Heart left ventricle (tissue), 16 donors: Measurements from ENCODE around the gene ABHD17C. TPM values are rescaled to one million over a fixed set of nuclear protein-coding genes. Genes with fewer than 3 reads are reported as not detected.

Source experiments
- ATAC-seq, 4 donors: fragments of 200-7000 bp; cut with Tn5 transposase; one replicate each; pipeline ENCODE4 v1.9.1; 2020 to 2022; ENCODE audit warnings: moderate library complexity in 4 of 4, mild to moderate bottlenecking in 3 of 4, moderate number of reproducible peaks in 1 of 4
- DNase-seq, 5 donors: peaks; one replicate each; pipeline ENCODE4 v3.0.0-alpha.2; 2020
- H3K27ac ChIP-seq, 12 donors: fragments of 200-600 bp; sonication (generic) in 4 of 12; one replicate each; pipeline versions ENCODE4 v1.5.0 to v1.8.0; 2016 to 2022; ENCODE audit warnings: mild to moderate bottlenecking in 2 of 12
- H3K27me3 ChIP-seq, 9 donors: fragments of 200-600 bp; sonication (generic) in 2 of 9; one replicate each; pipeline versions ENCODE4 v1.5.1 to v1.8.0; 2016 to 2022; ENCODE audit warnings: mild to moderate bottlenecking in 3 of 9
- H3K36me3 ChIP-seq, 9 donors: fragments of 200-600 bp; sonication (generic) in 2 of 9; one replicate each; pipeline versions ENCODE4 v1.5.0 to v1.8.0; 2018 to 2022; ENCODE audit warnings: mild to moderate bottlenecking in 2 of 9
- H3K4me1 ChIP-seq, 12 donors: fragments of 200-600 bp; sonication (generic) in 4 of 12; one replicate each; pipeline versions ENCODE4 v1.5.0 to v1.8.0; 2016 to 2022; ENCODE audit warnings: mild to moderate bottlenecking in 3 of 12
- H3K4me3 ChIP-seq, 12 donors: fragments of 200-600 bp; sonication (generic) in 4 of 12; one replicate each; pipeline versions ENCODE4 v1.5.0 to v1.8.0; 2017 to 2022; ENCODE audit warnings: mild to moderate bottlenecking in 9 of 12, moderate library complexity in 4 of 12
- H3K9me3 ChIP-seq, 12 donors: fragments of 200-600 bp; sonication (generic) in 4 of 12; one replicate each; pipeline versions ENCODE4 v1.5.0 to v1.8.0; 2016 to 2022; ENCODE audit warnings: mild to moderate bottlenecking in 1 of 12
- CTCF ChIP-seq, 12 donors: fragments of 200-600 bp; sonication (generic) in 4 of 12; IDR thresholded peaks; one replicate each; pipeline versions ENCODE4 v1.5.0 to v1.8.0; 2018 to 2022; ENCODE audit warnings: antibody characterized with exemption in 12 of 12, mild to moderate bottlenecking in 5 of 12
- POLR2A ChIP-seq, 2 donors: fragments of 450-650 bp; IDR thresholded peaks; one replicate each; pipeline ENCODE4 v1.6.1; 2017; ENCODE audit warnings: antibody characterized with exemption in 2 of 2, mild to moderate bottlenecking in 2 of 2, moderate library complexity in 2 of 2
- WGBS, 4 donors: extraction: QIAGEN DNeasy Blood & Tissue Kit in 2 of 4; methylation state at CpG; one replicate each; pipeline versions ENCODE4 v1.1.5 to v1.1.7; 2013 to 2018; 5-methylcytosine and 5-hydroxymethylcytosine counted together
- intact Hi-C, 10 donors: fragments of 100-400 bp; cut with DNase I; formaldehyde crosslinking; loops; one replicate each; pipeline versions ENCODE4 v1.11.1 to v1.14.2; 2022
- polyA plus RNA-seq, 2 donors: library from polyadenylated mRNA; stranded (reverse); fragments of 200-250 nt; gene quantifications; one replicate each; pipeline ENCODE4 v1.2.3, GENCODE V29; 2013
- total RNA-seq, 9 donors: library from RNA; depleted of rRNA in 2 of 9; stranded (reverse); fragments of >200 nt in 2 of 9; fragmentation: NEBNext Ultra II Directional in 3 of 9; extraction: Animal tissue kit (Norgen Biotek cat#: 25700) in 3 of 9; gene quantifications; one replicate each; pipeline versions ENCODE4 v1.1.0 to v1.2.4, GENCODE V29; 2016 to 2023
- donor health status: ischemic (EF 13 %, LVEDD 7.1; RV severe dilation, severe dysfunction).
- donor health status: healthy with polysubstance abuse.
- donor health status: DM: no; HTN: yes; CAD: no.
- donor health status: DM: no; HTN: no; CAD: no.
- donor health status: ischemic (EF 25% LVEDD 6.9; RV normal size, moderate dysfunction).
- donor health status: ischemic (EF 25% LVEDD 5.7; RV mildly dilated, moderate dysfunction).
- donor health status: healthy.
- donor health status: DM: yes; HTN: yes; CAD: no.
- donor health status: ischemic (EF 35%, LVEDD 5.7; RV mildly dilated, moderate dysfunction).
- donor health status: nonischemic (EF 11% LVEDD 7.7; RV severe dilation, severe dysfunction).
- donor health status: DM: yes; HTN: yes; CAD: no.
- donor health status: PGD.
- donor health status: ischemic (EF 29% LVEDD 5.4; RV normal size, mild dysfunction).
- donor health status: nonischemic (EF 23%, LVEDD 6.1; RV moderate dilation, normal function).

Gene ABHD17C
- total and polyA plus RNA-seq, 11 donors = 2.8 to 10.2 (median 5.6) TPM

- no peak for ATAC-seq
These were observed 17.8 kb downstream of the ABHD17C start for GRCh38 chr15:80712956-80713355.

GRCh38 chr15:80721476-80721875 lies 26.4 kb downstream of the ABHD17C start:
- Histone ChIP-seq H3K27ac (no peak overlapping the region), H3K36me3 (no peaks in the 10 kb centered on the region), H3K27me3 (no peaks in the 10 kb centered on the region), H3K4me3 (no peak overlapping the region), H3K9me3 (no peaks in the 10 kb centered on the region), H3K4me1 (no peaks in the 10 kb centered on the region)
- WGBS, 4 donors = 77 to 86% (median 79%) methylated on average over 7 of the region's 7 CpGs
- DNase-seq (no peak), ATAC-seq (no peak)
- intact Hi-C loops = no loop called here
- TF ChIP-seq POLR2A (IDR thresholded peaks at IDR 0.05) (no peak), CTCF (IDR thresholded peaks at IDR 0.05) (no peak)

More at GRCh38 chr15:80712956-80713355, 17.8 kb downstream of the ABHD17C start:
- Histone ChIP-seq H3K4me3 (no peak overlapping the region), H3K27me3 (no peaks in the 10 kb centered on the region), H3K27ac (no peak overlapping the region), H3K4me1 (peaks cover 0 to 7% (median 0%) of the 10 kb centered on the region in 12 donors), H3K9me3 (no peaks in the 10 kb centered on the region), H3K36me3 (no peaks in the 10 kb centered on the region)
- intact Hi-C loops = no loop called here
- TF ChIP-seq POLR2A (IDR thresholded peaks at IDR 0.05) (no peak), CTCF (IDR thresholded peaks at IDR 0.05) (no peak)
- no peak for DNase-seq
- 88 to 97% (median 95%) methylated on average over 4 of the region's 4 CpGs for WGBS, 4 donors

GRCh38 chr15:80722811-80723210 lies 27.7 kb downstream of the ABHD17C start:
- intact Hi-C loops = no loop called here

GRCh38 chr15:80727196-80727595 lies 32.1 kb downstream of the ABHD17C start:
- peak in 1 of 4 donors; percentile 22 for ATAC-seq
- Histone ChIP-seq H3K27me3 (no peaks in the 10 kb centered on the region), H3K9me3 (no peaks in the 10 kb centered on the region), H3K4me3 (no peak overlapping the region), H3K4me1 (peaks cover 0 to 16% (median 1%) of the 10 kb centered on the region in 12 donors), H3K27ac (peak overlapping the region in 2 of 12 donors; percentile 4 to 22), H3K36me3 (no peaks in the 10 kb centered on the region)
- 53 to 77% (median 58%) methylated on average over 4 of the region's 4 CpGs for WGBS, 4 donors
- TF ChIP-seq CTCF (IDR thresholded peaks at IDR 0.05) (no peak), POLR2A (IDR thresholded peaks at IDR 0.05) (no peak)
- no peak for DNase-seq
- intact Hi-C loops = no loop called here

More at GRCh38 chr15:80722811-80723210, 27.7 kb downstream of the ABHD17C start:
- WGBS, 4 donors = 88 to 94% (median 91%) methylated on average over 4 of the region's 4 CpGs
- Histone ChIP-seq H3K4me1 (peaks cover 0 to 8% (median 0%) of the 10 kb centered on the region in 12 donors), H3K27me3 (no peaks in the 10 kb centered on the region), H3K4me3 (no peak overlapping the region), H3K9me3 (no peaks in the 10 kb centered on the region), H3K36me3 (no peaks in the 10 kb centered on the region), H3K27ac (no peak overlapping the region)
- TF ChIP-seq CTCF (IDR thresholded peaks at IDR 0.05) = no peak
- no peak for TF ChIP-seq POLR2A (IDR thresholded peaks at IDR 0.05)
- ATAC-seq (no peak), DNase-seq (no peak)
